ENCODE results near the gene SOCS3.
"Not testable (repeated sequence)": the region's sequence is repeated elsewhere in the genome, so short reads cannot be mapped to it uniquely, and the experiment has no call there.

SOCS3 gene

GRCh38 chr17:78325076-78325687, 34.7 kb downstream of the SOCS3 start:
- DNase-seq, result no peak

- DNase-seq, result peak; percentile 90
These were observed 35.3 kb downstream of the SOCS3 start for GRCh38 chr17:78324391-78325075.

GRCh38 chr17:78323826-78324390, 36.0 kb downstream of the SOCS3 start:
- DNase-seq, result no peak

GRCh38 chr17:78322858-78323455, 36.9 kb downstream of the SOCS3 start:
- DNase-seq, result no peak

GRCh38 chr17:78322327-78322857, 37.5 kb downstream of the SOCS3 start:
- no peak for DNase-seq

GRCh38 chr17:78318843-78319242, 41.0 kb downstream of the SOCS3 start:
- no peak for DNase-seq

GRCh38 chr17:78318407-78318806, 41.5 kb downstream of the SOCS3 start:
- DNase-seq, result no peak

GRCh38 chr17:78317794-78318400, 42.0 kb downstream of the SOCS3 start:
- no peak for DNase-seq

- DNase-seq, result peak; percentile 41
These were observed 42.7 kb downstream of the SOCS3 start for GRCh38 chr17:78316867-78317789.

GRCh38 chr17:78316115-78316866, 43.6 kb downstream of the SOCS3 start:
- DNase-seq, result no peak

GRCh38 chr17:78315355-78316114, 44.3 kb downstream of the SOCS3 start:
- peak; percentile 82 for DNase-seq

- no peak for DNase-seq
These were observed 45.1 kb downstream of the SOCS3 start for GRCh38 chr17:78314683-78315354.

- DNase-seq, result peak; percentile 98
These were observed 45.9 kb downstream of the SOCS3 start for GRCh38 chr17:78313735-78314648.

GRCh38 chr17:78309659-78310255, 50.1 kb downstream of the SOCS3 start:
- DNase-seq, result not testable (repeated sequence)

- peak; percentile 67 for DNase-seq
These were observed 51.8 kb downstream of the SOCS3 start for GRCh38 chr17:78307887-78308638.

- DNase-seq, result no peak
These were observed 53.0 kb downstream of the SOCS3 start for GRCh38 chr17:78306913-78307312.
